ENCODE measurements around the gene MGAT5. TPM values are rescaled to one million over a fixed set of nuclear protein-coding genes. Genes with fewer than 3 reads are reported as not detected.

Gene MGAT5
- total and polyA plus RNA-seq, 4 experiments from 2014 or later: 4.4 to 81.3 (median 48.0) TPM

DNA sequence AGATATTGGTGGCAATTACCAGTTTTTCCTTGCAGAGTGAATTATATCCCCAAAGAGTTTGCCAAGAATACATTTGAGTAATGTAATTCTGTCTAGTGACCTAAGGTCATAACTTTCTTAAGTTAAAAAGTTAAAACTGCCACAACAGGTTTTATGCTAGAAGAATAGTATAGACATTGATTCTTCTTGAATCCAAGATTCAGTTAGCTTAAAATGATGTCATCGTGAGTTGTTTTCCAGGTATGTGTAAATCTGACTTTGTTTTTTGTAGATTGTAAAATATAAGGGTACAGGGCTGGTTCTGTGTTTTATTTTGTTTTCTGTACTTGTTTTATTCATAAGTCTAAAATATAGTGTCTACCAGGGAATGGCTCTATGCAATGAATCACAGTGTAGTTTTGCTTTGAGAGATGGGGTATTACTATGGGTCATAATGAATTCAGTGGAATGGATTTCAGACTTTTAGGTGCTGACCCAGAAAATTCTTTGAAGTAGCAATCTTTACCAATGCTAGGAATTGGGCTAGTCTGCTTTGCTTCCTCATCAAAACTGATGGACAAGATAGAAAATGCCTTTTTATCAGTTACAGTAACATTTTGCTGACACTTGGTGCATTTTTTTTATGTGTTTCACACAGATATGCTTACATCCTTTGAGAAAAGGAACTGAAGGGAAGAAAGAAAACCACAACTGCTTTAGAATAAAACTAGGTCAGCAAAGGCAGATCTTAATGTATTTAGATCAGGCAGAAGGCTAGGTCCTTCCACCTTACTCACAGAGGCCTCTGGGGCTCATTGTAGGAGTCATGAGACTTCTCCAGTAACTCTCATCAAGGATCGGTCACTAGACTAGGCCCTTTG is 20.8 kb upstream of the MGAT5 start:
- Mint-ChIP-seq H3K4me1 (peaks cover 75 to 94% (median 87%) of the 10 kb centered on the region in 4 donors), H3K4me3 (peak overlapping the region; percentile 56 to 86 (median 78)), H3K27me3 (no peaks in the 10 kb centered on the region), H3K9me3 (peaks cover 0 to 10% (median 6%) of the 10 kb centered on the region in 8 donors), H3K36me3 (peaks cover 0 to 11% of the 10 kb centered on the region in 2 donors), H3K27ac (peak overlapping the region; percentile 83 to 97 (median 92))
- DNase-seq: peak; percentile 65 to 77 (median 69)
- intact Hi-C loops (cut with micrococcal nuclease): loop anchor here (1.0 kb wide), 2 partner anchors 11 to 14 kb away; no protein-coding TSS in a partner anchor
- POLR2A ChIA-PET (ENCODE audit: partially characterized antibody): interaction anchor here (1.0 to 8.5 kb wide), 7 partner anchors 10 to 176 kb away, joined by 3 to 95 read pairs (median 8); no protein-coding TSS in a partner anchor
- Histone ChIP-seq H3K4me1 (ENCODE audit: insufficient read depth, low read length) (peaks cover 94% of the 10 kb centered on the region), H3K27ac (ENCODE audit: low read depth, low read length) (peak overlapping the region; percentile 55), H3K4me3 (ENCODE audit: low read length in 2 of 2) (peak overlapping the region in 1 of 2 donors; percentile 30), H3K36me3 (ENCODE audit: insufficient read depth, low read length) (no peaks in the 10 kb centered on the region), H3K9me3 (ENCODE audit: control insufficient read depth in 1 of 2, low read length in 2 of 2) (peaks cover 0 to 4% of the 10 kb centered on the region in 2 donors), H3K27me3 (ENCODE audit: insufficient read depth, low read length) (no peaks in the 10 kb centered on the region)
- CTCF ChIA-PET (ENCODE audit: partially characterized antibody): interaction anchor here (1.0 to 10.8 kb wide), 5 partner anchors 11 to 115 kb away, joined by 3 to 133 read pairs (median 11); no protein-coding TSS in a partner anchor

DNA sequence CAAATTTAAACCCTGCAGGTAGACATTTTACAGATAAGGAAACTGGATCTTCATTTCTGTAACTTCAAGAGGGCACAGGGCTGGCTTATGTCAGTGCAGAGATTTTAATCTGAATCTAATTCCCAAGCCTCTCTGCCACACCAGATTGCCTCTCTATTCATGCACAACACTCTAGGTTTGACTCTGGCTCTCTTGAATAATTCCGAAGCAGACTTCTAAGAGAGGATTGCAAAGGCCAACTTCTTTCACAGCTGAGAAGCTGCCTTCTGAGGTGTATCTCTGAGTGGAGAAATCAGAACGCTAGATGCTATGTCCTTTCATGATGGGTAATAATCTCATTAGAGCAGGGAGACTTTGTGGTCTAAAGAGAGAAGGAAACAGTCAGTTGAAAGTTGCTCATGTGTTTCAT is 20.1 kb upstream of the MGAT5 start:
- peaks cover 79 to 95% (median 86%) of the 10 kb centered on the region in 4 donors for H3K4me1 Mint-ChIP-seq
- peak overlapping the region; percentile 56 to 86 (median 78) for H3K4me3 Mint-ChIP-seq
- H3K9me3 Mint-ChIP-seq: peaks cover 0 to 5% (median 3%) of the 10 kb centered on the region in 8 donors
- no peaks in the 10 kb centered on the region for H3K27me3 Mint-ChIP-seq
- Histone ChIP-seq H3K4me1 (ENCODE audit: insufficient read depth, low read length) (peaks cover 97% of the 10 kb centered on the region), H3K36me3 (ENCODE audit: insufficient read depth, low read length) (no peaks in the 10 kb centered on the region), H3K27ac (ENCODE audit: low read depth, low read length) (peak overlapping the region; percentile 55), H3K27me3 (ENCODE audit: insufficient read depth, low read length) (no peaks in the 10 kb centered on the region), H3K4me3 (ENCODE audit: low read length in 2 of 2) (no peak overlapping the region), H3K9me3 (ENCODE audit: control insufficient read depth in 1 of 2, low read length in 2 of 2) (no peaks in the 10 kb centered on the region)
- no peak for DNase-seq
- H3K27ac Mint-ChIP-seq: peak overlapping the region; percentile 83 to 97 (median 92)
- ChIA-PET POLR2A (ENCODE audit: partially characterized antibody) (interaction anchor here (1.2 to 8.5 kb wide), 3 partner anchors 9 to 52 kb away, joined by 6 to 95 read pairs (median 8); no protein-coding TSS in a partner anchor), CTCF (ENCODE audit: partially characterized antibody) (interaction anchor here (1.0 to 10.8 kb wide), 7 partner anchors 11 to 178 kb away, joined by 3 to 133 read pairs (median 5); no protein-coding TSS in a partner anchor)
- H3K36me3 Mint-ChIP-seq: peaks cover 0 to 11% of the 10 kb centered on the region in 2 donors
- intact Hi-C loops (cut with micrococcal nuclease): loop anchor here (1.0 kb wide), 1 partner anchor 11 kb away; no protein-coding TSS in a partner anchor

DNA sequence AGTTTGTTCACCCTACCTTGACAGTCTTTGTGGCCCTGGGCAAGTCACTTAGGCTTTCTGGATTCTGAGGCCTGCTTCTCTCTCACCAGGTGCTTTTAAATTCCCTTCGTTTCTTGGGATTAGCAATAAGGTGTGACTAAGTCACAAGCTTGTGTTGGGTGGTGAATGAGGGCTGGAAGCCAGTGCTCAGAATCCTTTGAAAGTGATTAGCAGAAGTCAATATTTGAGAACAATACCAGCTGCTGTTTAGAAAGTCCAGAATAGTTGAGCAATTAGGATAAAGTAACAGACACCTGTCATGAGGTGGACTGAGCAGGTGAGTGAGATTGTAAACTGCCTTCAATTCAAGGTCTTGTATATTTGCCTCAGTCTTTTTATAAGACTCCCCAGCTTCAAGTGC is 19.3 kb upstream of the MGAT5 start:
- no peaks in the 10 kb centered on the region for H3K27me3 Mint-ChIP-seq
- peaks cover 93% of the 10 kb centered on the region for H3K4me1 ChIP-seq (ENCODE audit: insufficient read depth, low read length)

DNA sequence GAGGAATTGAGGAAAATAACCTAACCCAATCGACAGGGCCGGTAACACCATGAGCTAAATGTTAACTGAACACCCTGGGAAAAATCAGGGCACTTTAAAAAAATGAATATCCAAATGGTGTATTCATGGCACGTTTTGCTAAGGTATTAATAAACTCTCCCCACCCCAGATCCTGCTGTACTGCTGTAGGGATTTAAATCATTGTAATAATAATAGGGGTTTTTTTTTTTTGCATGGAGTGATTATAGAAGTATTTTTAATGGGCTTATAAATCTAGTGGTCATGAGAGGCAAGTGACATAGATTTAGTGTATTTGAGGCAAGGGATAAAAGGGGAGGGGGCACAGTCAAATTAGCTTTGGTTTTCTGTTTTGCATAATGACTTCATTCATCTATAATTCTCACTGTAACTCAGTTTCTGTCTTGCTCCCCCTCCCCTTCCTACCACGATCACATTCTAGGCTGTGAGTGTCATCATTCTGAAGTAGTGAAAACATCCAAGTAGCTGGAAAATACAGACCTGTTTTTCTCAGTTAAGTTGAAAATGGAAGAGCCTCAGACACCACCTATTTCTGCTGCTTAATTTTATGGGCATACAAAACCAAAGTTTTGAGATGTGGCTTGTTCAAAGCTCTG is 18.2 kb upstream of the MGAT5 start:
- H3K9me3 ChIP-seq (ENCODE audit: control insufficient read depth in 1 of 2, low read length in 2 of 2): no peaks in the 10 kb centered on the region
- no peaks in the 10 kb centered on the region for H3K27me3 ChIP-seq (ENCODE audit: insufficient read depth, low read length)
- Mint-ChIP-seq H3K36me3 (peaks cover 0 to 4% of the 10 kb centered on the region in 2 donors), H3K9me3 (peaks cover 0 to 4% (median 0%) of the 10 kb centered on the region in 8 donors), H3K4me3 (peak overlapping the region in 7 of 8 donors; percentile 32 to 69 (median 47)), H3K27me3 (no peaks in the 10 kb centered on the region), H3K27ac (peak overlapping the region; percentile 83 to 97 (median 90)), H3K4me1 (peaks cover 78 to 93% (median 83%) of the 10 kb centered on the region in 4 donors)
- peaks cover 93% of the 10 kb centered on the region for H3K4me1 ChIP-seq (ENCODE audit: insufficient read depth, low read length)
- no peak for DNase-seq
- POLR2A ChIA-PET (ENCODE audit: partially characterized antibody): interaction anchor here (0.6 to 8.5 kb wide), 13 partner anchors 8 to 682 kb away, joined by 3 to 95 read pairs (median 4); no protein-coding TSS in a partner anchor
- peak overlapping the region; percentile 55 for H3K27ac ChIP-seq (ENCODE audit: low read depth, low read length)
- CTCF ChIA-PET (ENCODE audit: partially characterized antibody): interaction anchor here (1.1 to 10.8 kb wide), 10 partner anchors 9 to 349 kb away, joined by 3 to 133 read pairs (median 5); no protein-coding TSS in a partner anchor
- H3K36me3 ChIP-seq (ENCODE audit: insufficient read depth, low read length): no peaks in the 10 kb centered on the region
- intact Hi-C loops (cut with micrococcal nuclease): no loop called here
- no peak overlapping the region for H3K4me3 ChIP-seq (ENCODE audit: low read length in 2 of 2)

More for the DNA sequence above, 19.3 kb upstream of the MGAT5 start:
- H3K9me3 Mint-ChIP-seq: peaks cover 0 to 4% (median 0%) of the 10 kb centered on the region in 8 donors
- no peak for DNase-seq
- Histone ChIP-seq H3K9me3 (ENCODE audit: control insufficient read depth in 1 of 2, low read length in 2 of 2) (no peaks in the 10 kb centered on the region), H3K4me3 (ENCODE audit: low read length in 2 of 2) (no peak overlapping the region), H3K27ac (ENCODE audit: low read depth, low read length) (peak overlapping the region; percentile 55), H3K36me3 (ENCODE audit: insufficient read depth, low read length) (no peaks in the 10 kb centered on the region), H3K27me3 (ENCODE audit: insufficient read depth, low read length) (no peaks in the 10 kb centered on the region)
- H3K36me3 Mint-ChIP-seq: peaks cover 0 to 8% of the 10 kb centered on the region in 2 donors
- ChIA-PET CTCF (ENCODE audit: partially characterized antibody) (interaction anchor here (0.7 to 10.8 kb wide), 12 partner anchors 10 to 348 kb away, joined by 3 to 133 read pairs (median 5); no protein-coding TSS in a partner anchor), POLR2A (ENCODE audit: partially characterized antibody) (interaction anchor here (0.6 to 8.5 kb wide), 10 partner anchors 9 to 116 kb away, joined by 3 to 95 read pairs (median 8); no protein-coding TSS in a partner anchor)
- H3K27ac Mint-ChIP-seq: peak overlapping the region; percentile 83 to 97 (median 92)
- intact Hi-C loops (cut with micrococcal nuclease): no loop called here
- peaks cover 78 to 95% (median 86%) of the 10 kb centered on the region in 4 donors for H3K4me1 Mint-ChIP-seq
- peak overlapping the region in 7 of 8 donors; percentile 43 to 86 (median 79) for H3K4me3 Mint-ChIP-seq

DNA sequence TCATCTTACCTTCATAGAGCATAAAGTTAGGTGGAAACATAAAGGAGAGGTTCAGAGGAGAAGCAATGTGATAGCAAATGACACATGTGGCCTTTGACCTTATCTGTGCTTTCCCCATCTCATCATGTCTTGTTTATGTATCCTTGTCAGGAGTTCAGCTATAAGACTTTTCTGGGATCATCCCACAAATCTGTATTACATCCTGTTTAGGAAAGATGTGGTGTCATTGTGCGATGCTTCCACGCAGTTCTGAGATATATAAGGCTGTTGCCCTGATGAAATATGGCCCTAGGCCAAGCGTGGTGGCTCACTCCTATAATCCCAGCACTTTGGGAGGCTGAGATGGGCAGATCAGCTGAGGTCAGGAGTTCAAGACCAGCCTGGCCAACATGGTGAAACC is 15.5 kb upstream of the MGAT5 start:
- Mint-ChIP-seq H3K4me1 (peaks cover 67 to 92% (median 78%) of the 10 kb centered on the region in 4 donors), H3K27ac (peak overlapping the region in 5 of 7 donors; percentile 44 to 74 (median 57)), H3K27me3 (no peaks in the 10 kb centered on the region), H3K36me3 (no peaks in the 10 kb centered on the region), H3K9me3 (no peaks in the 10 kb centered on the region), H3K4me3 (peak overlapping the region in 1 of 8 donors; percentile 1)
- ChIA-PET POLR2A (ENCODE audit: partially characterized antibody) (interaction anchor here (0.6 to 1.1 kb wide), 3 partner anchors 69 to 132 kb away, joined by 3 read pairs; no protein-coding TSS in a partner anchor), CTCF (ENCODE audit: partially characterized antibody) (interaction anchor here (1.4 to 9.8 kb wide), 5 partner anchors 9 to 118 kb away, joined by 3 to 233 read pairs (median 7); no protein-coding TSS in a partner anchor)
- Histone ChIP-seq H3K27me3 (ENCODE audit: insufficient read depth, low read length) (no peaks in the 10 kb centered on the region), H3K27ac (ENCODE audit: low read depth, low read length) (no peak overlapping the region), H3K9me3 (ENCODE audit: control insufficient read depth in 1 of 2, low read length in 2 of 2) (no peaks in the 10 kb centered on the region), H3K4me1 (ENCODE audit: insufficient read depth, low read length) (peaks cover 92% of the 10 kb centered on the region), H3K36me3 (ENCODE audit: insufficient read depth, low read length) (no peaks in the 10 kb centered on the region), H3K4me3 (ENCODE audit: low read length in 2 of 2) (no peak overlapping the region)
- intact Hi-C loops (cut with micrococcal nuclease): no loop called here
- no peak for DNase-seq

DNA sequence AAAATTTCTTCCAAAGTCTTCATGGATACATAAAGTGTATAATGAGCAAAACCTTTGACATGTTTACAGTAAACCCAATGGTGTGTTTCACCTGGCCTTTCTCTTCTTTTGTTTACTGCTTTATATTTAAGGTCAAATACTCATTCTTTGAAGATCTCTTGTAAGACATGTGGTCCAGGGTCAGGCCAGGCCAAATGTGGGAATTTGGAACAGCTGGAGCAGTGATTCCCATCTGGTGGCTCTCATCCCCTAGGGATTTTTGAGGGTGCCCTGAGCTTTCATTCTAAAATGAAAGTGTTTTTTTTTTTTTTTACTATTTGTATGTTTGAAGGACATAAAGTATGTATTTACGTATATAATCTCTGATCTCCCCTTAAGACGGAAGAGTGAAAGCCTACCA is 13.8 kb upstream of the MGAT5 start:
- Mint-ChIP-seq H3K27ac (peak overlapping the region in 6 of 7 donors; percentile 75 to 89 (median 80)), H3K36me3 (no peaks in the 10 kb centered on the region), H3K27me3 (no peaks in the 10 kb centered on the region), H3K4me1 (peaks cover 66 to 92% (median 77%) of the 10 kb centered on the region in 4 donors), H3K4me3 (no peak overlapping the region), H3K9me3 (no peaks in the 10 kb centered on the region)
- no peak for DNase-seq
- intact Hi-C loops (cut with micrococcal nuclease): loop anchor here (10.0 kb wide), 1 partner anchor 675 kb away; the partner anchor contains the start of gene CCNT2
- no peak overlapping the region for H3K27ac ChIP-seq (ENCODE audit: low read depth, low read length)
- POLR2A ChIA-PET (ENCODE audit: partially characterized antibody): interaction anchor here (0.8 to 1.6 kb wide), 2 partner anchors 9 to 121 kb away, joined by 3 to 5 read pairs; no protein-coding TSS in a partner anchor
- CTCF ChIA-PET (ENCODE audit: partially characterized antibody): interaction anchor here (0.8 to 9.8 kb wide), 8 partner anchors 9 to 172 kb away, joined by 3 to 233 read pairs (median 4); no protein-coding TSS in a partner anchor
- H3K36me3 ChIP-seq (ENCODE audit: insufficient read depth, low read length): no peaks in the 10 kb centered on the region
- no peaks in the 10 kb centered on the region for H3K27me3 ChIP-seq (ENCODE audit: insufficient read depth, low read length)
- H3K4me1 ChIP-seq (ENCODE audit: insufficient read depth, low read length): peaks cover 92% of the 10 kb centered on the region
- no peaks in the 10 kb centered on the region for H3K9me3 ChIP-seq (ENCODE audit: control insufficient read depth in 1 of 2, low read length in 2 of 2)
- H3K4me3 ChIP-seq (ENCODE audit: low read length in 2 of 2): no peak overlapping the region
